HG03558 (cell line): ENCODE results near the gene IFRD1.

ENCODE experiments used
- ATAC-seq: cut with Tn5 transposase; IDR thresholded peaks from one replicate; pipeline ENCODE4 v1.9.1; 2021; ENCODE audit warnings: moderate number of reproducible peaks; ENCODE audit not compliant: unreplicated experiment; ENCODE audit errors: extremely low read depth

IFRD1 gene, protein sequence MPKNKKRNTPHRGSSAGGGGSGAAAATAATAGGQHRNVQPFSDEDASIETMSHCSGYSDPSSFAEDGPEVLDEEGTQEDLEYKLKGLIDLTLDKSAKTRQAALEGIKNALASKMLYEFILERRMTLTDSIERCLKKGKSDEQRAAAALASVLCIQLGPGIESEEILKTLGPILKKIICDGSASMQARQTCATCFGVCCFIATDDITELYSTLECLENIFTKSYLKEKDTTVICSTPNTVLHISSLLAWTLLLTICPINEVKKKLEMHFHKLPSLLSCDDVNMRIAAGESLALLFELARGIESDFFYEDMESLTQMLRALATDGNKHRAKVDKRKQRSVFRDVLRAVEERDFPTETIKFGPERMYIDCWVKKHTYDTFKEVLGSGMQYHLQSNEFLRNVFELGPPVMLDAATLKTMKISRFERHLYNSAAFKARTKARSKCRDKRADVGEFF

GRCh38 chr7:112449902-112450806 is at the start of gene IFRD1:
TSS of gene IFRD1 (plus strand) at chr7:112450460. CDS start at chr7:112450689, 229 bp downstream.
- ATAC-seq: peak; percentile 56

DNA sequence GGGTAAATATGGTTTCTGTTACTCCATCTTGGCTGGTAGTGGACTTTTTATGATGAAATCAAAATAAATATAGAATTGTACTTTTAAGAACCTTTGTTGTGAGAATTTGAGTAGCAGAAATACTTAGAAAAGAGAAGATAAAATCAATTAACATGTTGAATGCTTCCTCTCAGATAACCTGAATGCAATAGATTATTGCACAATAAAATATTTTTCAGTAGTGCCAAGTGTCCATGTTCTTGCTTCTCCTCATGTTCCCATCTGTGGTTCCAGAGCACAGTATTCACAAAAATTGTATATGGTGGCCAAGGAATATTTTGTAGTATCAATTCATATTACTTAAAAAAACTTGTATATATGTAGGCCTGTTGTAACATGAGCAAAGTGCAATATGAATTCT is 45.9 kb upstream of the IFRD1 start:
- no peak for ATAC-seq

DNA sequence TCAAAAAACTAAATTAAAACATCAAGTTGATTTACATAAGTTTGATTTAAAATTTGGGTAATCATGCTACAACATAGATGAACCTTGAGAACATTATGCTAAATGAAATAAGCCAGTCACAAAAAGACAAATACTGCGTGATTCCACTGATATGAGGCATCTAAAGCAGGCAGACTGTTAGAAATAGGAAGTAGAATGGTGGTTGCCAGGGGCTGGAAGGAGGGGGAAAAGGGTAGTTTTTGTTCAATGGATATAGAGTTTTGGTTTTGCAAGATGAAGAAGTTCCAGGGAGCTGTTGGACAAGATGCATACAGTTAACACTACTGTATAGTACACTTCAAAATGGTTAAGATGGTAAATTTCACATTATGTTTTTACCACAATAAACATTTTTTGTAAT is 45.0 kb upstream of the IFRD1 start:
- ATAC-seq: no peak

- no peak for ATAC-seq
Observed at GRCh38 chr7:112407261-112407660, 43.0 kb upstream of the IFRD1 start.

- ATAC-seq: no peak
Observed at GRCh38 chr7:112410092-112410491, 40.2 kb upstream of the IFRD1 start.

- ATAC-seq: no peak
Observed at GRCh38 chr7:112411186-112411795, 39.0 kb upstream of the IFRD1 start.

GRCh38 chr7:112414855-112415490 is 35.3 kb upstream of the IFRD1 start:
- no peak for ATAC-seq

- ATAC-seq: no peak
Observed at GRCh38 chr7:112416127-112416526, 34.1 kb upstream of the IFRD1 start.

DNA sequence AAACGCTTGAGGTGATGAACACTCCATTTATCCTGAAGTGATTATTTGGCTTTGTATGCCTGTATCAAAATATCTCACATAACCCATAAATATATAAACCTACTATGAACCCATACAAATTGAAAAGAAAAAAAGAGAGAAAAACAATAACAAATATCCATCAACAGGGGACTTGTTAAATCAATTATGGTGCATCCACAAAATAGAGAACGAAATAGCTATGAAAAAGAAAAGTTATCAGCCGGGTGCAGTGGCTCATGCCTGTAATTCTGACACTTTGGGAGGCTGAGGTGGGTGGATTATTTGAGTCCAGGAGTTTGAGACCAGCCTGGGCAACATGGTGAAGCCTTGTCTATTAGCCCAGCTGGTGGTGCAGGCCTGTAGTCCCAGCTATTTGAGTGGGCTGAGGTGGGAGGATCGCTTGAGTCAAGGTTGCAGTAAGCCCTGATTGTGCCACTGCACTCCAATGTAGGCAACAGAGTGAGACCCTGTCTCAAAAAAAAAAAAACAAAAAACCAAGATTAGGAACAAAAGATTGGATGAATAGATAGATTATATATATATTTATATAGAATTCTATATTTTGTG is 30.6 kb upstream of the IFRD1 start:
- ATAC-seq: no peak

DNA sequence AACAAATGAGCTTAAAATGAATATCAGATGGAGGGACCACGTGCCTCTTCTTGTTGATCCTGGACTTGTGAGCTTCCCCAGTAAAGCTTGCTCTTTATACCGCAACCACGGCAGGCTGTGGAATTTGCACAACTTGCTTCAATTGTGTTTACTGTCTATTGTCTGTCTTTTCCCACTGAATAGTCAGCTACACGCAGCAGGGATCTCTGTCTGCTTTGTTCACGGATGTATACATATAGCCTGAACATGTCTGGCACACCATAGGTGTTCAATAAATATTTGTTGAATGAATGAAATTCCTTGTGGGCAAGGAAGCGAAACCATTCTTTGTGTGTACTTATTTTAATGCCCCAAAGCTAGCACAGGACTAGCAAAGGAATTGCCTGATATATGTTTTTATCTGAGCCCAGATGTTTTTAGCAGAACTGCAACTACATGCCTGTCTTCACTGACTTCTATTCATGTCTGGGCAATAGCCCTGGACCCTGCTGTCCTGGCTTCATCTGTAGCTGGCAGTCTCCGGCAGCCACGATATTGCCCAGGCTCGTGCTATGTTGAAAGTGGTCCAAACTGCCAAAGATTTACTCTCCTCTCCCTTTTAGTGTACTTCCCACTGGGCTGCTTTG is 29.9 kb upstream of the IFRD1 start:
- no peak for ATAC-seq

- ATAC-seq: no peak
Observed at GRCh38 chr7:112421666-112422486, 28.4 kb upstream of the IFRD1 start.

- peak; percentile 42 for ATAC-seq
Observed at GRCh38 chr7:112422842-112423496, 27.3 kb upstream of the IFRD1 start.

- no peak for ATAC-seq
Observed at GRCh38 chr7:112423987-112424386, 26.3 kb upstream of the IFRD1 start.

DNA sequence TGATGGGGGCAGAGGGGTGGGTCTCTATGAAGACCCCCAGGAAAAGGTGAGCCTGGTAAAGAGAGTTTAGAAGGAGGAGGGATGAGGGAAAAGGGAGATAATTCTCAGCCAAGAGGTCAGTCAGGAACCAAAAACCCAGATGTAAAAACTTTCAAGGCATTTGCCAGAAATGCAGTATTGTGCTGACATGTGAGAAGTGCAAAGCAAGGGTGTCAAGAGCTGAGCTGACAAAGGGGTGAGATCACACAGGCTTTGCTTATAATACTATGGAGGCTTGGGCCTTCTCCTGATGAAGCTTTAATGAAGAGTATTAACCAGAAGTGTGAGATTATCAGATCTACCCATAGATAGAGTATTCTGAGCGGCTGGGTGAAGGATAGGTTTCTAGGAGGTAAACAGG is 22.3 kb upstream of the IFRD1 start:
- no peak for ATAC-seq

DNA sequence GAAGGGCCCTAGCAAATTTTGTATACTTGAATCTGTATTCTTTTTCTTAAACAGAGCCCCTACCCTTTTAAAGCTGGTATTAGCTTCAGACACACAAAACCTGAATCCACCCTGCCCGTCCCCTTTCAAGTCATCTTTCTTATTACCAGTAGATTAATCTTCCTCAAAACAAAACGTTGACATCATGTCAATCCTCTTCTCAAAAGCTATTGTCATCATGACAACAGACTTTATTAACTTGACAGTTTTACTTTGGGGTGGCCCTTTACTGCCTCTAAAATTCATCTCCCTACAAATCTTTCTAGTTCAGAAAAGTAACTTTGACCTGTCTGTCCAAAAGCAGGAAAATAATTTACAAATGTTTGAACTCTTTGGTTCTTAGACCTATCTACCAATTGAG is 21.5 kb upstream of the IFRD1 start:
- ATAC-seq: no peak

DNA sequence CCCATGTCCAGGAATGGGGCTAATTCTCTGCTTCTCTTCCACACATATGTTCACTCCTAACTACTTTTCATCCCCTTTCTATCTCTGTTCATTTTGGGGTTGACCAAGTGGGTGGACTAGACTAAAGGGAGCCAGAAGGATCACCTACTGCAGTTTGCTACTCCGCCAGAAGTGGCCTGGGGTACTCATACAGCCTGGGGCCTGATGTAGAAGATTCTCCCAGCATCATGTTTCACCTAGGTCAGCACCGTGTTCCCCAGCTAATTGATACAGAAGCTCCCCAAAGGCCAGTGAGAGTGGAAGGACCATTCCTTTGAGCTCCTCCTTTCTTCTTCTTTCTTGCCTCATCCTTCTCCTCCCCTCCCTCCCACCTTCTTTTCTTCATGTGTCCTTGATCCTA is 19.6 kb upstream of the IFRD1 start:
- ATAC-seq: no peak

- no peak for ATAC-seq
Observed at GRCh38 chr7:112431803-112432202, 18.5 kb upstream of the IFRD1 start.

DNA sequence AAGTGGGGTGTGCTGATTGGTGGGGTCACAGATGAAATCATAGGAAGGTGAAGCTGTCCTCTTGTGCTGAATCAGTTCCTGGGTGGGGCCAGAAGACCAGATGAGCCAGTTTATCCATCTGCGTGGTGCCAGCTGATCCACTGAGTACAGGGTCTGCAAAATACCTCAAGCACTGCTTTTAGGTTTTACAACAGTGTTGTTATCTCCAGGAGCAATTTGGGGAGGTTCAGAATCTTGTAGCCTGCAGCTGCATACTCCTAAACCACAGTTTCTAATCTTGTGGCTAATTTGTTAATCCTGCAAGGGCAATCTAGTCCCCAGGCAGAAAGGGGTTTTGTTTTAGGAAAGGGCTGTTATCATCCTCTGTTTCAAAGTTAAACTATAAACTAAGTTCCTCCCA is 17.0 kb upstream of the IFRD1 start:
- ATAC-seq: no peak
